Amygdala (tissue), 56 donors: Measurements from ENCODE around the gene ASH1L.
"Not testable (repeated sequence)": the region's sequence is repeated elsewhere in the genome, so short reads cannot be mapped to it uniquely, and the experiment has no call there.

Experiments used
- DNase-seq, 56 donors: peaks; one replicate each; lab custom pipeline; 2025; lab: John Stamatoyannopoulos, UW

The ASH1L gene

DNA sequence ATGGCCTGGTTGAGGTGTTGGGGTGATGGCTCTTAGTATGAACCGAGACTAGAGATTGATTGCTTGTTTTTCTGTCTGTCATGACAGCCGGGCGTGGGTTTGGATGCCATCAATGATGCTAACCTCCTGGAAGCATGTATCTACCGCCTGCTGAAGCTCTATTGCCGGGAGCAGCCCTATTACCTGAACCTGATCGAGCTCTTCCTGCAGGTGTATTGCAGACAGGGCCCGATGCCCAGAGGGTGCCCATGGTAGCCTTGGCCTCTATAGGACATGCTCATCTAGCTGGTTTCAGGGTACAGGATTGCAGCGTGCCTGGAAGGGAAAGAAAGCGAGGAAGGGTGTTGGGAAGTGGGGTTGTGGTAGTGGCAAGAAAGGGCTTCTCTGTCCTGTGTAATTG is 244.5 kb downstream of the ASH1L start:
- no peak for DNase-seq

DNA sequence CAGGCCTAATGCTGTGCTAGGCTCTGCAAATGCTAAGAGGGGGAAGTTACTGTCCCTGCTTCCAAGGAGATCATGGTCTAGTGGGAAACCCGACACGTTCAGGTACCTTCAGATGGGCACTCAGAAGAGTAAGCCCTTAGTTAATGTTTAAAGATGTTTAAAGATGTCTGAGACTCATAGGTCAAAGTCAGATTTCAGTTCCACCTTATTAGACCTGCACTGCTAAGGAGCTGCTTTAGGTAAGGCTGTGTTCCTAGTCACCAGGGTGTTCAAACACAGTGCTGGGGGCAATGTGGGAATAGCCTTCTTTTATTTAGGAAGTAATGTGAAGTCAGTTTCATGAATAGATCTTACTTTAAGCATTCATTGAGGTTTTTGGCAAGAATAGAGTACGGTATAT is 245.7 kb downstream of the ASH1L start:
- no peak for DNase-seq

DNA sequence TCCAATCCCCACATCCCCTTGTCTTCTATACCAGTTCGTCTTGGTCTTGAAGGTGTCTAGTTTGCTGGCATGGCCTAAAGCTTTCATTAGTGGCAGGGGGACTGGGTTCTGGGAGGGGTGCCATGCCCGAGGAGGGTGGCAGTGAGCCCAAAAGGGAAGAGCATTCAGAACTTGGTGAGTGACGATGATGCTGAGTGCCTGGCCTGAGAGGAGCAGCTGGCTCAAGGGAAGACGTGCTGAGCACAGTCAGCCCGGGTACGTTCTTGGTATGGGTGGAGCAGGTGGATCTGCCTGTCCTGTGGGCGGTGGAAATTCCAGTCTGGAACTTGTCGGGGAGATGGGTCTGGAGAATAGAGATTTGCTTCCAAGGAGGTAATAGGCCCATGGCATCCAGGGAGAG is 249.3 kb downstream of the ASH1L start:
- DNase-seq, result peak in 16 of 56 donors; percentile 9 to 67 (median 27)

DNA sequence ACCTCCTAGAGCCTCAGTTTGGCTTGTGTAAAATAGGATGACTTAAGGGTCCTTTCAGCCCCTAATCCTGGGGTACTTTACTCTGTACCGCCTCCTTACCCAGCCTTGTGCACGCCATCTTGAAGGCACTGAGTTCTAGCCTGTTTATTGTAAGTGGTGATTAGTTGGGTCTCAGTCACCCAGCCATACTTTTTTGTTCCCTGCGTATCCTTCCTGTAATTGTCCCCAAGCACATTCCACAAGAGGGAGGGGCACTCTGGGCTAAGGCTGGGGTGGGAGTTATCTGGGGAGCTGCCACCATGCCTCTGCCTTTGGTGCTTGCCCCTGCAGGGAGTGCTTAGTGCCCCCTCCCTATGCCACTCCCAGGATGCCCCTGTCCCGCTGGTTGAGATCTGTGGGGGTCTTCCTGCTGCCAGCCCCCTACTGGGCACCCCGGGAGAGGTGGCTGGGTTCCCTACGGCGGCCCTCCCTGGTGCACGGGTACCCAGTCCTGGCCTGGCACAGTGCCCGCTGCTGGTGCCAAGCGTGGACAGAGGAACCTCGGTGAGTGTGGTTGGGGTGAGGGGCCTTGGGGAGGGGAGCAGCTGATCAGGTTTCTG is 253.1 kb downstream of the ASH1L start:
- DNase-seq, result peak in 15 of 56 donors; percentile 5 to 60 (median 15)

DNA sequence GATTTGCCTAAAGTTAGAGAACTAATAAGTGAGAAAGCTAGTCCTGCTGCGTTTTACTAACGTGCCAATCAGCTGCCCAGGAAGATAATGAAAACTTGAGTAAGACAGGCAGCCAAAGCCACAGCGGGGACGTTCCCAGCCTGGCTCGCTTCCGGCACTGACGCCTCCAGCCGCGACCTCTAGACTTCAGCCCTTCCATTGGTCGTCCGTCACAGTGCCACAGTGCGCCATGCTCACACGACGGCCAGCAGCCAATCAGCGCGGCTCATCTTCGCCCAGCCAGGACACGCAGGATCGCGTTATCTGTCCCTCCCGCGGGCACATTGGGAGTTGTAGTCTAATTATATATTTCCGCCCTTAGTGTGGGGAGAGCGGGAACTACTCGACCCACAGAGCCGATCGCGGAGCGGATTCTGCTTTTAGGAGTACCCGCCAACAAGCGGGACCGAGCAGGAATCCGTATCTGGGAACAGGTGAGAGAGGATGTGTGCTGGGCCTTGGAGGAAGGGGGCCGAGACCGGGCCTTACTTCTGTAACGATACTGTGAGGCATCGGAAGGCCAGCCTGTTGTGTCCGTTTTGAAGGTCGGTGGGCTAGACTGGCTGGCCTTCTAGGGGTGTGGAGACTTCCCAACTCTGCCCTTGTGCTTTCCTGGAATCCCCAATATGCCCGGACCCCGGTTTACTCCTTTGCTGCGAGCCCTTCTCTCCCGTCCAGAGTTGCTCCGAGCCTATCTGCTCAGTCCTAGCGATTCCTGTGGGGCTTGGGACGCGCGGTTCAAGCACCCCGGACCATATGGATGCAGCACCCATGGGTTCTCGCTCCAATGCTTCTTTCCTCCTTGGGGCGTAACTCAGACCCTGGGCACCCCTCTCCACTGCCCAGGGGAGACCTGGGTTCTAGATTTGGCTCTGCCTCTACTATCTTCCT is 253.8 kb downstream of the ASH1L start, which contains the start of gene FDPS:
Gene FDPS (plus strand): TSS at position 374 of the 930 bp plus-strand sequence. CDS start 924 bp downstream, outside the sequence.
- DNase-seq, result peak; percentile 80 to 100 (median 98)

- no peak for DNase-seq
Observed at GRCh38 chr1:155307247-155307740, 255.3 kb downstream of the ASH1L start.

GRCh38 chr1:155305881-155306391 is 256.7 kb downstream of the ASH1L start:
- no peak for DNase-seq

DNA sequence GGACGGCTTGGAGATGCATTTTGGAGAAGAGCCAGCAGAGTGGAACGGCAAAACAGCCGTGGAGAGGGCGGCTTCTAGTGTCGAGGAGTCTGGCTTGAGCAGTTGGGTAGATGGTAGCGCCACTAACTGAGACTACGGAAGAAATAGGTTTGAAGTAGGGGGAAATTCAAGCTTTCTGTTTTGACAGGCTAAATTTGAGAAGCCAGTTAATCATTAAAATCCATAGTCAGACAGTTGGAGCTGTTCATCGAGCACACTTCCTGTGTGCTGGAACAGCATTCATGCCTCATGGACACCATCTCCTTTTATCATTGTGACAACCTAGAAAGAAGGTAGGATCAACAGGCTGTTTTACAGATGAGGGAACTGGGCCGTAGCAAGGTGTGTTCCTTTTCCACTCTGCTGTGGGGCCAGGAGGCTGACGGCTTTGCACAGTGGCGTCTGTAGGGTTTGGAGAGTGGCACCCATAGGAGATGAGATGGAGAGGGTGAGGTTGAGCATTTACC is 258.0 kb downstream of the ASH1L start:
- DNase-seq, result peak in 1 of 56 donors; percentile 7

- DNase-seq, result no peak
Observed at GRCh38 chr1:155301342-155301841, 261.2 kb downstream of the ASH1L start, which contains the start of gene PKLR. Gene PKLR, minus strand, starts transcription at chr1:155301438. Its CDS starts 43 bp downstream, at chr1:155301395.

GRCh38 chr1:155300553-155301329 is 261.9 kb downstream of the ASH1L start:
- no peak for DNase-seq

DNA sequence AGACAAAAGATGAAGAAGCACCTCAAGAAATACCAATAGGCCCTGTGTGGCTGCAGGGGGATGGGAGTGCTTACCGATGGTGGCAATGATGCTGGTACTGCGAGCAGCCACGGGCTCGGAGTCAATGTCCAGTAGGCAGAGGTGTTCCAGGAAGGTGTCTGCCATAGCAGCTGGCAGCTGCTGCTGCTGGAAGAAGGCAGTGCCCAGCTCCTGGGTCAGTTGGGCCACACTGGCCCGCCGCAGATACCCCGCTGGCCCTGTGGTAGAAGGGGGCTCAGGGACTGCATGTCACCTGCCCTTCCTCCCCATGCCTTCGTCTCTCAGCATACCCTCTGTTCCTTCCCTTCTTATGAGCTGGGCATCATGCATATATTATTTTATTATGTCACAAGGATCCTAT is 262.6 kb downstream of the ASH1L start:
- DNase-seq, result no peak

- no peak for DNase-seq
Observed at GRCh38 chr1:155297384-155297783, 265.2 kb downstream of the ASH1L start.

- no peak for DNase-seq
Observed at GRCh38 chr1:155296661-155297060, 265.9 kb downstream of the ASH1L start.

DNA sequence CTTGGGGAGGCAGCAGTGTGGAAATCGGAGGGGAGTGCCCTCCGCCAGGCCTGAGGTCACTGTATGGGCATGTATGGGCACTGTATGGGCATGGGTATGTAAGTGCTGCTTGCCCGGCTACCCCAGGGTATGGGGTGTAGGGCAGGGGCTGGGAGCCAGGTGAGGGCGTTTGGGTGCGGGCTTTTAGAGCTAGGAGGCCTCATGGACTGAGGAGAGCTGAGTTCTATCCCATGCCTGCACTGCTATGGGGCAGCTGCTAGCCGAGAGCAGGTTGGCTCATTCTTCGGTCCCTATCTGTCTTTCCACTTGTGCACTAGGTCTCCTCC is 266.7 kb downstream of the ASH1L start:
- DNase-seq, result no peak

- no peak for DNase-seq
Observed at GRCh38 chr1:155295183-155295941, 267.2 kb downstream of the ASH1L start.

GRCh38 chr1:155294520-155295182 is 268.0 kb downstream of the ASH1L start:
- no peak for DNase-seq

GRCh38 chr1:155293086-155293749 is 269.4 kb downstream of the ASH1L start:
- no peak for DNase-seq

- not testable (repeated sequence) for DNase-seq
Observed at GRCh38 chr1:155291006-155291405, 271.6 kb downstream of the ASH1L start.
